Hematopoietic multipotent progenitor cell treated with erythropoietin and hydrocortisone succinate and interleukin-3 and kit ligand, for 4 days (in vitro differentiated cells): ENCODE results near the gene CENPL.
"Not testable (repeated sequence)": the region's sequence is repeated elsewhere in the genome, so short reads cannot be mapped to it uniquely, and the experiment has no call there.

Experiments used
- DNase-seq: peaks from one replicate; pipeline ENCODE4 v3.0.0-alpha.2; 2015

Gene CENPL

GRCh38 chr1:173856903-173857302, 32.2 kb upstream of the CENPL start:
- no peak for DNase-seq

- no peak for DNase-seq
Observed at GRCh38 chr1:173856014-173856413, 31.3 kb upstream of the CENPL start.

GRCh38 chr1:173853074-173853473, 28.4 kb upstream of the CENPL start:
- DNase-seq = no peak

GRCh38 chr1:173852105-173852504, 27.4 kb upstream of the CENPL start:
- no peak for DNase-seq

- no peak for DNase-seq
Observed at GRCh38 chr1:173832748-173833147, 8.1 kb upstream of the CENPL start.

- no peak for DNase-seq
Observed at GRCh38 chr1:173827611-173828010, 2.9 kb upstream of the CENPL start.

GRCh38 chr1:173823781-173824314, 835 bp downstream of the CENPL start:
- DNase-seq = no peak

- DNase-seq = no peak
Observed at GRCh38 chr1:173821680-173822079, 3.0 kb downstream of the CENPL start.

- DNase-seq = no peak
Observed at GRCh38 chr1:173818459-173818858, 6.2 kb downstream of the CENPL start.

GRCh38 chr1:173813654-173814053, 11.0 kb downstream of the CENPL start:
- not testable (repeated sequence) for DNase-seq

GRCh38 chr1:173802961-173803360, 21.7 kb downstream of the CENPL start:
- no peak for DNase-seq

- not testable (repeated sequence) for DNase-seq
Observed at GRCh38 chr1:173799995-173800394, 24.7 kb downstream of the CENPL start.

- DNase-seq = no peak
Observed at GRCh38 chr1:173798078-173798477, 26.6 kb downstream of the CENPL start.

GRCh38 chr1:173789841-173790240, 34.8 kb downstream of the CENPL start:
- DNase-seq = no peak

- no peak for DNase-seq
Observed at GRCh38 chr1:173784997-173785396, 39.7 kb downstream of the CENPL start.

- DNase-seq = no peak
Observed at GRCh38 chr1:173779936-173780335, 44.7 kb downstream of the CENPL start.

- DNase-seq = peak; percentile 41
Observed at GRCh38 chr1:173775578-173776226, 49.0 kb downstream of the CENPL start.

- DNase-seq = no peak
Observed at GRCh38 chr1:173771560-173771959, 53.1 kb downstream of the CENPL start.

GRCh38 chr1:173770330-173770729, 54.4 kb downstream of the CENPL start:
- not testable (repeated sequence) for DNase-seq

- no peak for DNase-seq
Observed at GRCh38 chr1:173768827-173769226, 55.9 kb downstream of the CENPL start.

GRCh38 chr1:173768206-173768605, 56.5 kb downstream of the CENPL start:
- DNase-seq = no peak

- not testable (repeated sequence) for DNase-seq
Observed at GRCh38 chr1:173764331-173764730, 60.4 kb downstream of the CENPL start.

GRCh38 chr1:173758980-173759379, 65.7 kb downstream of the CENPL start:
- DNase-seq = no peak

GRCh38 chr1:173758110-173758509, 66.6 kb downstream of the CENPL start:
- DNase-seq = no peak

- no peak for DNase-seq
Observed at GRCh38 chr1:173757666-173758065, 67.0 kb downstream of the CENPL start.
